Tongue (tissue), 2 donors: Measurements from ENCODE around the gene SNAPC4. TPM values are rescaled to one million over a fixed set of nuclear protein-coding genes. Genes with fewer than 3 reads are reported as not detected.

Experiments
- DNase-seq: peaks from one replicate; pipeline ENCODE4 v3.0.0-alpha.2; 2015
- total RNA-seq: library from RNA; depleted of rRNA; stranded (reverse); fragments of >200 nt; gene quantifications from one replicate; pipeline ENCODE4 v1.2.3, GENCODE V29; 2014

SNAPC4 gene
- total RNA-seq, 1 donor from 2014 or later, result 11.5 TPM

- DNase-seq, result no peak
Measured at GRCh38 chr9:136387217-136387616, 12.8 kb downstream of the SNAPC4 start.

DNA sequence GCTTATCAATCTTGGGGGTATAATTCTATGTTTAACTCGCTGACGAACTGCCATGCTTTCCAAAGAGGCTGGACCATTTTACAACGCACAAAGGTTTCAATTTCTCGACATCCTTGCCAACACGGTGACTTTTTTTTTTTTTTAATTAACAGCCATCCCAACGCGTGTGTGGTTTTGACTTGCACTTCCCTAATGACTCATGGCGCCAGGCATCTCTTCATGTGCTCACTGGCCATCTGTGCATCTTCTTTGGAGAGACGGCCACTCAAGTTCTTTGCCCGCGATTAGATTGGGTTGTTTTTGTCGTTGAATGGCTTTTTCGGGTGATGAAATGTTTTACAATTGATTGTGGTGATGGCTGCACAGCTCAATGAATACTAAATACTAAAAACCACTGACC lies 14.0 kb downstream of the SNAPC4 start:
- no peak for DNase-seq

DNA sequence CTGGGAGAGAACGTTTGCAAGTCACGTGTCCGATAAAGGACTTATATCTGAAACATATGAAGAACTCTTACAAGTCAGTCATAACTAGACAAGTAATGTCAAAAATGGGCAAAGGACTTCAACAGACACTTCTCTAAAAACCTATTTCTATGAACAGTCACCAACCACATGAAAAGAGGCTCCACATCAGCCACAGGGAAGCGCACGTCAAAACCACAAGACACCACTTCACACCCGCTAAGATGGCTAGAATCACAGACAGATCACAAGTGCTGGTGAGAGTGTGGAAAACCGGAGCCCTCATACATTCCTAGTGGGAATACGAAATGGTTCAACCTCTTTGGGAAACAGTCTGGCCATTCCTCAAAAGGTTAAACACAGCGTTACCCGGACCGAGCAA lies 15.0 kb downstream of the SNAPC4 start:
- no peak for DNase-seq

- no peak for DNase-seq
Measured at GRCh38 chr9:136383436-136383835, 16.5 kb downstream of the SNAPC4 start.

DNA sequence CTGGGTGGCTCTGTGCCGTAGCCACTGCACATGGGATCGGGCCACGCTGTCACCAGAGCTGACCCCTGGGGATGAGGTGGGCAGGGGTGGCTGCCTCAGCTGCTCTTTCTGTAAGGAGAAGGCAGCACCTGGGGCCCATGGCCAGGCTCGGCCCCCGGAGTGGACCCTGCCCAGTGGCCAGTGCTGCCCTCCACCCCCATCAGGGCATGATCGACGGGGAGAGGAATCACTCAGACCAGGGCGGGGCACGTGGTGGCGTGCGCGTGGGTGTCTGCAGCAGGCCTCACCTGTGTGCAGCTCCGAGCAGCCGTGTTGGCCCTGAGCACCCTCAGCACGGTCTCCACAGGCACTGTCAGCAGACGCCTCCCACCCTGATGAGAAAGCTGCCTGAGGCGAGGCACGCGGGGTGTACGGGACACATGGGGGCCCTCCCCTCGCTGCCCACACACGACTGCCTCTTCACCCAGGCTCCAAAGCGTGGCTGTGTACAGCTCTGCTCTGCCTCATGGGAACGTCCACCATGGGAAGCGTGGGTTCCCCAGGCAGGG lies 17.9 kb downstream of the SNAPC4 start:
- DNase-seq, result no peak

DNA sequence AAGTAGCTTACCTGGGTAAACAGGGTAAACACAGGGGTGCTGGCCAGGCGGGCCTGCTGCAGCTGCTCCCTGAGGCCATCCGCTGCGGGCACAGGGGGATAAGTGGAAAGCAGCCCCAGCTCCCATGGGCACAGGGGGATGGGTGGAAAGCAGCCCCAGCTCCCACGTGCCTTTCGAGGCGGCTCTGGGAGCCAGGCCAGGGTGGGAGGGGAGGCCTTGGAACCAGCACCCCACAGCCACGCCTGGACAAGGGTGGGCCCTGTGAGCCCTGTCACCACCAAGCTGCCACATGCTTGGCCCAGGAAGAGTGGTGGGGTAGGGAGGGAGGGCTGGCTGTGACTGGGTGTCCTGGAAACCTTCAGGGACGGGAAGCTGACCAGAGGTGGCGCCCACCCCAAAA lies 18.7 kb downstream of the SNAPC4 start:
- DNase-seq, result no peak

- no peak for DNase-seq
Measured at GRCh38 chr9:136380381-136380780, 19.6 kb downstream of the SNAPC4 start.

- DNase-seq, result no peak
Measured at GRCh38 chr9:136379891-136380290, 20.1 kb downstream of the SNAPC4 start.

- DNase-seq, result no peak
Measured at GRCh38 chr9:136379401-136379800, 20.6 kb downstream of the SNAPC4 start.

GRCh38 chr9:136379003-136379287 lies 21.0 kb downstream of the SNAPC4 start:
- DNase-seq, result no peak

- no peak for DNase-seq
Measured at GRCh38 chr9:136378170-136379002, 21.6 kb downstream of the SNAPC4 start.

DNA sequence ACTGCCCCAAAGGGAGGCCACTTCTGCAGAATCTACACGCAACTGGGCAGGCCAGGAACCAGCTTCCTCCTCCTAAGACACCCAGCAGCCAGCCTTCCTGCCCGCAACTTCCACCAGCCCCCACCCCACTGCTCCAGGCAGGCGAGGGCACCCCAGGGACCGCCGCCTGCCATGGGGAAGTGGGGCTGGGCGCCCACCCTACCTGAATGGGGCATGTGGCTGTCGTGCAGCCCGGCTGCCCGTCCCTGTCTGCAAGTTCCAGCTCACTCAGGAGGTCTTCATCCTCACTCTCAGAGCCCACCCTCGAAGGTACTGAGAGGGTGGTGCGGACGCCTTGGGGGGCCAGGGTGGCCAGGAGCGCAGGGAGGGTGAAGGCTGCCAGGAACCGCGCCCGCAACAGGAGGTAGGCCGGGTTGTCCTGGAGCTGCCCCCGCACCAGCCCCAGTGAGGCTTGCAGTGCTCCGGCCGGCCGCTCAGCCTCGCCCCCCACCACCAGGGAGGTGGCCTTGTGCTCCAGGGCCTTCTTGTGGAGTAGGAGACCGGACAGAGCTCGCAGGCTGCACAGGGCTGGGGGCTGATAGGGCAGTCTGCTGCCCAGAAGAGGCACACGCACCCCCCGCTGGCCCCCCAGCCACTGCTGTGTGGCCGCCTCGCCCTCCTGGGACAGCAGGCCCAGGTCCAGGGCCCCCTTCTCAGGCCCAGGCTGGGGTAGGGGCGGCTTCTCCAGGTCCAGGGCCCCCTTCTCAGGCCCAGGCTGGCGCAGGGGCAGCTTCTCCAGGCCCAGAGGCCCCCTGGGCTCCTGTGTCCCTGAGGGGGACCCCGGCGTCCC lies 22.4 kb downstream of the SNAPC4 start:
- DNase-seq, result no peak

GRCh38 chr9:136376457-136376856 lies 23.5 kb downstream of the SNAPC4 start:
- DNase-seq, result no peak

DNA sequence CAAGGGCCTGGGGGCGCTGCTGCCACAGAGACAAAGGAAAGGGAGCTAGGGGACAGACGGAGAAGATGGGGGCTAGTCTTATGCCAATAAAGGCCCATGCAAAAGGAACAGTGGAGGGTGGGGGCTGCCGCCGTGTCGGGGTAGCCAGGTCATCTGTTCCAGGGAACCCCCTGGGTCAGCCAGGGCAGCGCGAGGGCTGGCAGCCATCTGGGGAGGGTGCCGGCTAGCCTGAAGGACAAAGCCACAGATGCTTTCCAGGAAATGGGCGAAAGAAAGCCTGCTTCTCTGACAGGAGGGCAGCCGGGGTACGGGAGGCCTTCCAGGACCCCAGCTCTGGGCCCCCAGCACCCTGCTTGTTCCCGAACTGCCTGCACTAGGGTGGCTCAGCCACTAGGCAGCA lies 24.9 kb downstream of the SNAPC4 start:
- DNase-seq, result no peak

DNA sequence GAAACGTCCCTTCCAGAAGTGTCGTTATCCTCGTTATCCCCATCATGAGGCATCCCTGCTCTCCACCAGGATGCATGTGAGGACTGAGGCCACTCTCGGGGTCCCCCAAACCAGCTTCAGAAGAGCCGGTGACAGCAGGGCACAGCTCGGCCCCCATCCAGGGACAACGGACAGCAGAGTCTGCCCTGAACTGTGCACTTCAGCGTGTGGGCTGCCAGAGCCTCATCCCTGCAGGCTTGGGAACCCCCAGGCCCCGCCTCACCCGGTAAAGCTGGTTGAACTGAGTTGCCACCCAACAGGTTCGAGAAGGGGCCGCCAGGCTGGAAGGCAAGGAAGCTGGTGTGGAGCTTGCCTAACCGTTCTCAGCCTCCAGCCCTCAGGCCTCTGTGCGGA lies 25.8 kb downstream of the SNAPC4 start:
- no peak for DNase-seq

- no peak for DNase-seq
Measured at GRCh38 chr9:136373300-136374182, 26.4 kb downstream of the SNAPC4 start, which contains the start of gene CARD9. TSS of gene CARD9 (minus strand) at chr9:136373669. CDS start at chr9:136372078, 1,591 bp downstream.

DNA sequence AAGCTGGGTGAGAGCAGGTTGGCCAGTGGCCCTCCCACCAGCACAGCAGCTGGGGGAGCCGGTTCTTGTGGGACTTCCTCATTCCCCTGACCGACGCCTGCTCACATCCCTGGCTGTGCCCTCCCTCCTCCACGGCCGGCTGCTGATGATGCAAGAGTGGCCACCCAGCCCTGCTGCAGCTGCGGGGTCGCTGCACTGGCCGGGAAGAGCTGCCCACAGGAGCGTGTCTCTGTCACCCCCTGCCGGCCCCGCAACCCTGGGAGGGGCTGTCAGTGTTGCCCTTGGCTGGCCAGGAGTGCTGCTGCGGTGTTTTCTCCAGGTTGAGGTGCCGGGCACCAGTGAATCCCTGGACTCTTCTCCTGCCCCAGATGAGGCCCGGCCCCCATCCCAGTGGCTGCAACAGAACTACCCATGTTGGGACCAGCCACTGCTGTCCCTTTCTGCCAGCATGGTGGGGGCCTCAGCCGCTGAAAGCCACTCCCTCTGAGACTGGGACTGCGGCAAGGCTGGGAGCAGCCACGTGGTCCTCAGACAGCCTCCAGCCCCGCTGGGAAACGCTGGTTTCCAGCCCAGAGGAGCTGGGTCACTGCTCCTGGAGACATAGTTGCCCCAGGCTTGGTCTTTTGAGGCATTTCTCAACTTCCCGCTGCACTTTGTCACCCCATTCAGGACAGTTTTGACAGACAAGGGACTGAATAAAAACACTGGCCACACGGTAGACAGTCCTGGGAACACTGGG lies 27.2 kb downstream of the SNAPC4 start:
- no peak for DNase-seq

GRCh38 chr9:136372006-136372405 lies 28.0 kb downstream of the SNAPC4 start:
- DNase-seq, result no peak

- no peak for DNase-seq
Measured at GRCh38 chr9:136371533-136371880, 28.5 kb downstream of the SNAPC4 start.

DNA sequence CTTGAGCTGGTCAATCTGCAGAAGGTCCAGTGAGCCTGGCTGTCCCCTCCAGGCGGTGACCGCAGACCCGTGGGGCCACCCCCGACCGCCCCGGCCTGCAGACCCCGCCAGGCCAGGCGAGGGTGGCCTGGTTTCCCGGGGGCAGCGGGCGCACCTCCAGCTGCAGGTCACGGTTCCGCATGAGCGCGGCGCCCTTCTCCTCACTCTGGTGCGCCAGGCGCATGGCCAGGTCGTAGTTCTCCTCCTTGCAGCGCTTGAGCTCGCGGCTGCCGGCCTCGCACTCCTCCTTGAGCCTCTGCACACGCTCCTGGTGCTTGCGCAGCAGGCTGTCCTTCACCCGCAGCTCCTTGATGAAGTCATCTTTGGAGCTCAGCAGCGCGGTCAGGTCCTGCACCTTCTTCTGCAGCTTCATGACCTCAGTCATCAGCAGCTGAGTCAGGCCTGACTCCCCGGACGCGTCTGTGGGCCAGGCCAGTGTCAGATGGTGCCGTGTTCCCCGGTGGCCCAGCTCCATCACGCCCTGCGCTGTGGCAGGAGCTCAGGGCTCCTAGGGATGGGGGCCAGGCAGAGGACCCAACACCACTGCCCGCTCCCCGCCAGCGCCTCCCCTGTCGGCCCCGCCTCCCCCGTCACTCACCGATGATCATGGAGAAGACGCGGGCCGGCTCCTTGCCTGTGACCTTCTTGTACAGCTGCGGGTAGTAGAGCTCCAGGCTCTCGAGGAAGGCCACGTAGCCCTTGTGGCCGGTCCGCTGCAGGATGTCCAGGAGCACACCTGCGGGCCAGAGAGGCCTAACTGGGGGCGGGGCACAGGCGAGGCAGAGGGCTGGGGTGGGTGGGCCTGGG lies 29.1 kb downstream of the SNAPC4 start:
- DNase-seq, result no peak

GRCh38 chr9:136370037-136370436 lies 29.9 kb downstream of the SNAPC4 start:
- DNase-seq, result no peak
